Measurements from ENCODE around the gene PTF1A. TPM values are rescaled to one million over a fixed set of nuclear protein-coding genes. Genes with fewer than 3 reads are reported as not detected.
"Not testable (repeated sequence)": the region's sequence is repeated elsewhere in the genome, so short reads cannot be mapped to it uniquely, and the experiment has no call there.

The PTF1A gene
- polyA plus RNA-seq, 1 donor (not counting 4 experiments of a cell fraction or from before 2014, with no cell fraction given), result not detected

- TF ChIP-seq CTCF (optimal IDR thresholded peaks at IDR 0.05 in 1 of 3, IDR thresholded peaks at IDR 0.05 in 1 of 3, conservative IDR thresholded peaks at IDR 0.05 in 1 of 3; ENCODE audit: extremely low read depth in 1 of 3, insufficient read depth in 2 of 3, low read length in 3 of 3), result no peak
- TF ChIP-seq EZH2 (IDR thresholded peaks at IDR 0.05; ENCODE audit: low read length), result no peak
- Histone ChIP-seq H3K36me3 (ENCODE audit: control insufficient read depth in 2 of 2, extremely low read depth in 1 of 2, insufficient read depth in 2 of 2, low read length in 2 of 2) (no peaks in the 10 kb centered on the region), H3K9me3 (ENCODE audit: control insufficient read depth, low read depth, low read length) (no peaks in the 10 kb centered on the region), H3K79me2 (ENCODE audit: control insufficient read depth, insufficient read depth, low read length) (no peaks in the 10 kb centered on the region), H2AFZ (ENCODE audit: control insufficient read depth, low read length) (no peak overlapping the region), H3K4me1 (ENCODE audit: control insufficient read depth, extremely low read depth, insufficient read depth, low read length) (no peaks in the 10 kb centered on the region), H3K4me2 (ENCODE audit: control insufficient read depth, extremely low read depth, insufficient read depth, low read depth, low read length) (no peak overlapping the region), H3K9me1 (ENCODE audit: control insufficient read depth, extremely low read depth, insufficient read depth, low read length) (no peaks in the 10 kb centered on the region), H3K27ac (ENCODE audit: control insufficient read depth, insufficient read depth, low read length) (no peak overlapping the region), H4K20me1 (ENCODE audit: control insufficient read depth, extremely low read depth, insufficient read depth, low read length) (no peaks in the 10 kb centered on the region), H3K27me3 (ENCODE audit: control insufficient read depth, extremely low read depth, insufficient read depth, low read length) (no peaks in the 10 kb centered on the region), H3K4me3 (ENCODE audit: control insufficient read depth in 2 of 3, extremely low read depth in 1 of 3, insufficient read depth in 2 of 3, low read depth in 1 of 3, low read length in 3 of 3) (no peak overlapping the region), H3K9ac (ENCODE audit: control insufficient read depth, extremely low read depth, insufficient read depth, low read length) (no peak overlapping the region)
- dilution Hi-C loops (cut with MboI; ENCODE audit: extremely low pct_ligation_motif_present, low sequenced_read_pairs), result no loop called here
- FAIRE-seq, result no peak
- DNase-seq (ENCODE audit: low read depth, low spot score), result no peak
Observed at GRCh38 chr10:23230582-23230981, 38.5 kb downstream of the PTF1A start.

GRCh38 chr10:23238015-23238414 lies 45.9 kb downstream of the PTF1A start:
- H3K4me1 ChIP-seq (ENCODE audit: control insufficient read depth, extremely low read depth, insufficient read depth, low read length), result no peaks in the 10 kb centered on the region
- no peaks in the 10 kb centered on the region for H3K27me3 ChIP-seq (ENCODE audit: control insufficient read depth, extremely low read depth, insufficient read depth, low read length)
- H3K27ac ChIP-seq (ENCODE audit: control insufficient read depth, insufficient read depth, low read length), result no peak overlapping the region
- H3K4me2 ChIP-seq (ENCODE audit: control insufficient read depth, extremely low read depth, insufficient read depth, low read depth, low read length), result no peak overlapping the region
- DNase-seq (ENCODE audit: low read depth, low spot score), result no peak
- no peaks in the 10 kb centered on the region for H3K36me3 ChIP-seq (ENCODE audit: control insufficient read depth in 2 of 2, extremely low read depth in 1 of 2, insufficient read depth in 2 of 2, low read length in 2 of 2)
- TF ChIP-seq EZH2 (IDR thresholded peaks at IDR 0.05; ENCODE audit: low read length) (no peak), CTCF (optimal IDR thresholded peaks at IDR 0.05 in 1 of 3, IDR thresholded peaks at IDR 0.05 in 1 of 3, conservative IDR thresholded peaks at IDR 0.05 in 1 of 3; ENCODE audit: extremely low read depth in 1 of 3, insufficient read depth in 2 of 3, low read length in 3 of 3) (no peak)
- H2AFZ ChIP-seq (ENCODE audit: control insufficient read depth, low read length), result no peak overlapping the region
- dilution Hi-C loops (cut with MboI; ENCODE audit: extremely low pct_ligation_motif_present, low sequenced_read_pairs), result no loop called here
- no peak for FAIRE-seq
- no peaks in the 10 kb centered on the region for H3K9me3 ChIP-seq (ENCODE audit: control insufficient read depth, low read depth, low read length)
- no peaks in the 10 kb centered on the region for H3K79me2 ChIP-seq (ENCODE audit: control insufficient read depth, insufficient read depth, low read length)
- no peak overlapping the region for H3K9ac ChIP-seq (ENCODE audit: control insufficient read depth, extremely low read depth, insufficient read depth, low read length)
- no peaks in the 10 kb centered on the region for H4K20me1 ChIP-seq (ENCODE audit: control insufficient read depth, extremely low read depth, insufficient read depth, low read length)
- no peaks in the 10 kb centered on the region for H3K9me1 ChIP-seq (ENCODE audit: control insufficient read depth, extremely low read depth, insufficient read depth, low read length)
- no peak overlapping the region for H3K4me3 ChIP-seq (ENCODE audit: control insufficient read depth in 2 of 3, extremely low read depth in 1 of 3, insufficient read depth in 2 of 3, low read depth in 1 of 3, low read length in 3 of 3)

- H3K4me1 ChIP-seq (ENCODE audit: control insufficient read depth, extremely low read depth, insufficient read depth, low read length); H2AFZ ChIP-seq (ENCODE audit: control insufficient read depth, low read length); FAIRE-seq; H3K9me1 ChIP-seq (ENCODE audit: control insufficient read depth, extremely low read depth, insufficient read depth, low read length); DNase-seq (ENCODE audit: low read depth, low spot score); H4K20me1 ChIP-seq (ENCODE audit: control insufficient read depth, extremely low read depth, insufficient read depth, low read length); H3K79me2 ChIP-seq (ENCODE audit: control insufficient read depth, insufficient read depth, low read length); H3K9me3 ChIP-seq (ENCODE audit: control insufficient read depth, low read depth, low read length); H3K4me2 ChIP-seq (ENCODE audit: control insufficient read depth, extremely low read depth, insufficient read depth, low read depth, low read length); H3K27ac ChIP-seq (ENCODE audit: control insufficient read depth, insufficient read depth, low read length); H3K36me3 ChIP-seq (ENCODE audit: control insufficient read depth in 2 of 2, extremely low read depth in 1 of 2, insufficient read depth in 2 of 2, low read length in 2 of 2); H3K27me3 ChIP-seq (ENCODE audit: control insufficient read depth, extremely low read depth, insufficient read depth, low read length); H3K4me3 ChIP-seq (ENCODE audit: control insufficient read depth in 2 of 3, extremely low read depth in 1 of 3, insufficient read depth in 2 of 3, low read depth in 1 of 3, low read length in 3 of 3); H3K9ac ChIP-seq (ENCODE audit: control insufficient read depth, extremely low read depth, insufficient read depth, low read length); dilution Hi-C loops (cut with MboI; ENCODE audit: extremely low pct_ligation_motif_present, low sequenced_read_pairs): not testable (repeated sequence)
Observed at GRCh38 chr10:23241779-23242178, 49.7 kb downstream of the PTF1A start.

All from keratinocyte (primary cell).